Measurements from ENCODE around the gene IGFBP1. TPM values are rescaled to one million over a fixed set of nuclear protein-coding genes. Genes with fewer than 3 reads are reported as not detected.

Gene IGFBP1
- total RNA-seq, 2 donors from 2014 or later: not detected

GRCh38 chr7:45882465-45882810, 5.8 kb upstream of the IGFBP1 start:
- TF ChIP-seq CTCF (IDR thresholded peaks at IDR 0.05): no peak
- no peak for TF ChIP-seq POLR2A (IDR thresholded peaks at IDR 0.05)
- no peak for TF ChIP-seq POLR2AphosphoS5 (IDR thresholded peaks at IDR 0.05)
- no peaks in the 10 kb centered on the region for H3K9me3 ChIP-seq
- DNase-seq (ENCODE audit: low spot score): no peak
- H3K4me3 ChIP-seq: no peak overlapping the region
- 72% methylated on average over 5 of the region's 5 CpGs for WGBS
- intact Hi-C loops (cut with DNase I): no loop called here
- H3K36me3 ChIP-seq: no peaks in the 10 kb centered on the region
- peaks cover 2% of the 10 kb centered on the region for H3K27me3 ChIP-seq (replicated peaks; ENCODE audit: insufficient read depth)
- no peaks in the 10 kb centered on the region for H3K4me1 ChIP-seq (replicated peaks)
- no peak overlapping the region for H3K27ac ChIP-seq

- no peak overlapping the region for H3K27ac ChIP-seq
- intact Hi-C loops (cut with DNase I): no loop called here
- H3K4me1 ChIP-seq (replicated peaks): peaks cover 4% of the 10 kb centered on the region
- 95% methylated on average over 4 of the region's 4 CpGs for WGBS
- TF ChIP-seq POLR2A (IDR thresholded peaks at IDR 0.05) (no peak), CTCF (IDR thresholded peaks at IDR 0.05) (no peak), POLR2AphosphoS5 (IDR thresholded peaks at IDR 0.05) (no peak)
- H3K36me3 ChIP-seq: no peaks in the 10 kb centered on the region
- DNase-seq (ENCODE audit: low spot score): no peak
- no peak overlapping the region for H3K4me3 ChIP-seq
- peaks cover 2% of the 10 kb centered on the region for H3K27me3 ChIP-seq (replicated peaks; ENCODE audit: insufficient read depth)
- H3K9me3 ChIP-seq: no peaks in the 10 kb centered on the region
Measured at GRCh38 chr7:45884136-45884535, 4.2 kb upstream of the IGFBP1 start.

DNA sequence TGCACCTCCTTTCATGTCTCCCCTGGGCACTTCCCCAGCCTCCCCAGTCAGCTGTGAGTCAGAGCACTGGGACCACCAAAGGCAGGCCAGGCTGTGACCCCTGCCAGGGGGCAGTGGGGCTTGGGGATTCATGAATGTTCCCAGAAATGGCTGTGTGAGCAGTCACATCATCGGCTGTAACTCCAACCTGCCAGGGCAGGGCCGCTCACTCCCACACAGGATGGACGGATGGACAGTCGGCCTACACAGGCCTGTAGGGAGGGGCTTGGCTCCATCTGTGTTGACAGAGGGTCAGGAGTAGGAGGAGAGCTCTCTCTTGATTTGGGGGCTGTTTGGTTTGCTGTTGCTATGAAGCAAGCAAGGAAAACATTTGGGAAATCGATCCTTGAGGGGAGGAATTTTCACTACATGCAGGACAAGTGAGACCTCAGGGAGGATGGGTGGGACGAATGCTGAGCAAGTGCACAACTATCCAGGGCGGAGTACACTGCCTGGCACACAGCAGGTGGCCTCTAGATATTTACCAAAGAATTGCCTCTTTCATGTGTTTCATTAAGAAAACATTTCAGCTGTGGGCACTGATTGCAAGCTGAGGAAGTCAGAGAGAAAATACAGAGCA, 2.9 kb upstream of the IGFBP1 start:
- Histone ChIP-seq H3K27ac (no peak overlapping the region), H3K27me3 (replicated peaks; ENCODE audit: insufficient read depth) (peaks cover 2% of the 10 kb centered on the region), H3K36me3 (no peaks in the 10 kb centered on the region), H3K4me3 (no peak overlapping the region), H3K9me3 (no peaks in the 10 kb centered on the region), H3K4me1 (replicated peaks) (peaks cover 4% of the 10 kb centered on the region)
- DNase-seq (ENCODE audit: low spot score): no peak
- intact Hi-C loops (cut with DNase I): no loop called here
- WGBS: 62% methylated on average over 7 of the region's 7 CpGs
- no peak for TF ChIP-seq POLR2AphosphoS5 (IDR thresholded peaks at IDR 0.05)
- no peak for TF ChIP-seq CTCF (IDR thresholded peaks at IDR 0.05)
- no peak for TF ChIP-seq POLR2A (IDR thresholded peaks at IDR 0.05)

- intact Hi-C loops (cut with DNase I): no loop called here
Measured at GRCh38 chr7:45886931-45887667, 1.2 kb upstream of the IGFBP1 start.

More at GRCh38 chr7:45886931-45887667, 1.2 kb upstream of the IGFBP1 start:
- H3K36me3 ChIP-seq: no peaks in the 10 kb centered on the region
- H3K4me1 ChIP-seq (replicated peaks): peaks cover 4% of the 10 kb centered on the region
- no peaks in the 10 kb centered on the region for H3K9me3 ChIP-seq
- TF ChIP-seq CTCF (IDR thresholded peaks at IDR 0.05) (no peak), POLR2AphosphoS5 (IDR thresholded peaks at IDR 0.05) (no peak)
- no peak overlapping the region for H3K4me3 ChIP-seq
- no peak overlapping the region for H3K27ac ChIP-seq
- peaks cover 2% of the 10 kb centered on the region for H3K27me3 ChIP-seq (replicated peaks; ENCODE audit: insufficient read depth)
- no peak for DNase-seq (ENCODE audit: low spot score)
- WGBS: 89% methylated on average over 5 of the region's 5 CpGs

Data from prostate gland (tissue), 2 donors.